K562 (cell line): ENCODE results near the gene NFE2. TPM values are rescaled to one million over a fixed set of nuclear protein-coding genes. Genes with fewer than 3 reads are reported as not detected.
A peak's percentile ranks its signal among the peaks of the same experiment; 100 is the strongest.

Experiments
- CEBPB ChIP-seq: fragments of 450-650 bp; IDR thresholded peaks from 2 replicates; pipeline ENCODE4 v1.6.1; 2016; ENCODE audit warnings: missing genetic modification characterization, missing compliant biosample characterization
- DACH1 ChIP-seq: fragments of 450-650 bp; IDR thresholded peaks from 2 replicates; pipeline ENCODE4 v1.6.1; 2018; ENCODE audit not compliant: partially characterized antibody
- FOXO4 ChIP-seq: fragments of 450-650 bp; formaldehyde crosslinking; IDR thresholded peaks from 2 replicates; pipeline ENCODE4 v1.4.0; 2020; ENCODE audit warnings: mild to moderate bottlenecking, moderate library complexity
- FOXP4 ChIP-seq: sonication (generic); formaldehyde crosslinking; IDR thresholded peaks from 2 replicates; pipeline ENCODE4 v1.8.0; 2022; ENCODE audit warnings: mild to moderate bottlenecking, missing genetic modification reagents, borderline replicate concordance
- MTA2 ChIP-seq: fragments of 450-650 bp; IDR thresholded peaks from 2 replicates; pipeline ENCODE4 v1.6.1; 2016; ENCODE audit warnings: low read depth
- MTA3 ChIP-seq: fragments of 450-650 bp; formaldehyde crosslinking; IDR thresholded peaks from 2 replicates; pipeline ENCODE4 v1.6.1; 2017; ENCODE audit warnings: mild to moderate bottlenecking, borderline replicate concordance
- NR4A1 ChIP-seq, 2 experiments: fragments of 250-450 bp in 1 of 2; fragments of 450-650 bp in 1 of 2; sonication (Bioruptor Pico) in 1 of 2; IDR thresholded peaks; 2 replicates each; pipeline versions ENCODE4 v1.4.0 to v1.6.1; 2016 to 2020; ENCODE audit warnings: mild to moderate bottlenecking in 2 of 2, missing compliant biosample characterization in 1 of 2, missing genetic modification characterization in 1 of 2, moderate library complexity in 1 of 2
- TAL1 ChIP-seq: fragments of 450-650 bp; IDR thresholded peaks from 2 replicates; pipeline ENCODE4 v1.6.1; 2016; ENCODE audit warnings: mild to moderate bottlenecking
- ZFX ChIP-seq: sonication (generic); formaldehyde crosslinking; IDR thresholded peaks from 2 replicates; pipeline ENCODE4 v1.8.0; 2022; ENCODE audit warnings: mild to moderate bottlenecking, missing genetic modification reagents, moderate library complexity
- ZNF584 ChIP-seq: fragments of 200-800 bp; sonication (Bioruptor generic); IDR thresholded peaks from 2 replicates; pipeline ENCODE4 v1.6.1; 2016; ENCODE audit warnings: low read depth, mild to moderate bottlenecking, missing genetic modification characterization, missing compliant biosample characterization
- polyA plus RNA-seq, 8 experiments: library from polyadenylated mRNA; depleted of rRNA in 4 of 8; stranded (reverse) in 5 of 8; unstranded in 3 of 8; fragments of >200 nt; fragmentation: Nextera tagmentation in 2 of 8; fragmentation: Illumina TruSeq in 1 of 8; extraction: Ambion mirVana in 2 of 8; extraction: Trizol in 1 of 8; gene quantifications; 2 replicates each; pipeline versions ENCODE4 v1.2.1 to v1.2.3, GENCODE V29; 2011 to 2014; ENCODE audit warnings: inconsistent platforms in 1 of 8, missing spikeins in 1 of 8
- total RNA-seq, 7 experiments: library from RNA; depleted of rRNA in 6 of 7; stranded (reverse); fragments of >200 nt in 6 of 7; fragmentation: Illumina TruSeq in 2 of 7; extraction: Trizol in 2 of 7; gene quantifications; 2 replicates each; pipeline versions ENCODE4 v1.2.1 to v1.2.3, GENCODE V29; 2011 to 2021; ENCODE audit warnings: low replicate concordance in 1 of 7
- TF ChIP-seq, protein P1 (sequence below): fragments of 250-450 bp; sonication (Bioruptor Pico); IDR thresholded peaks from 2 replicates; pipeline ENCODE4 v1.4.0; 2020
- TF ChIP-seq, protein P2 (sequence below): fragments of 450-650 bp; formaldehyde crosslinking; IDR thresholded peaks from 2 replicates; pipeline ENCODE4 v1.4.0; 2020; ENCODE audit warnings: mild to moderate bottlenecking, mixed read lengths

Gene NFE2
- total and polyA plus RNA-seq, 9 of the 15 experiments (the other 6 are each of a cell fraction or from before 2014, with no cell fraction given): 12.3 to 282 (median 208) TPM

- TF ChIP-seq, protein P1, sequence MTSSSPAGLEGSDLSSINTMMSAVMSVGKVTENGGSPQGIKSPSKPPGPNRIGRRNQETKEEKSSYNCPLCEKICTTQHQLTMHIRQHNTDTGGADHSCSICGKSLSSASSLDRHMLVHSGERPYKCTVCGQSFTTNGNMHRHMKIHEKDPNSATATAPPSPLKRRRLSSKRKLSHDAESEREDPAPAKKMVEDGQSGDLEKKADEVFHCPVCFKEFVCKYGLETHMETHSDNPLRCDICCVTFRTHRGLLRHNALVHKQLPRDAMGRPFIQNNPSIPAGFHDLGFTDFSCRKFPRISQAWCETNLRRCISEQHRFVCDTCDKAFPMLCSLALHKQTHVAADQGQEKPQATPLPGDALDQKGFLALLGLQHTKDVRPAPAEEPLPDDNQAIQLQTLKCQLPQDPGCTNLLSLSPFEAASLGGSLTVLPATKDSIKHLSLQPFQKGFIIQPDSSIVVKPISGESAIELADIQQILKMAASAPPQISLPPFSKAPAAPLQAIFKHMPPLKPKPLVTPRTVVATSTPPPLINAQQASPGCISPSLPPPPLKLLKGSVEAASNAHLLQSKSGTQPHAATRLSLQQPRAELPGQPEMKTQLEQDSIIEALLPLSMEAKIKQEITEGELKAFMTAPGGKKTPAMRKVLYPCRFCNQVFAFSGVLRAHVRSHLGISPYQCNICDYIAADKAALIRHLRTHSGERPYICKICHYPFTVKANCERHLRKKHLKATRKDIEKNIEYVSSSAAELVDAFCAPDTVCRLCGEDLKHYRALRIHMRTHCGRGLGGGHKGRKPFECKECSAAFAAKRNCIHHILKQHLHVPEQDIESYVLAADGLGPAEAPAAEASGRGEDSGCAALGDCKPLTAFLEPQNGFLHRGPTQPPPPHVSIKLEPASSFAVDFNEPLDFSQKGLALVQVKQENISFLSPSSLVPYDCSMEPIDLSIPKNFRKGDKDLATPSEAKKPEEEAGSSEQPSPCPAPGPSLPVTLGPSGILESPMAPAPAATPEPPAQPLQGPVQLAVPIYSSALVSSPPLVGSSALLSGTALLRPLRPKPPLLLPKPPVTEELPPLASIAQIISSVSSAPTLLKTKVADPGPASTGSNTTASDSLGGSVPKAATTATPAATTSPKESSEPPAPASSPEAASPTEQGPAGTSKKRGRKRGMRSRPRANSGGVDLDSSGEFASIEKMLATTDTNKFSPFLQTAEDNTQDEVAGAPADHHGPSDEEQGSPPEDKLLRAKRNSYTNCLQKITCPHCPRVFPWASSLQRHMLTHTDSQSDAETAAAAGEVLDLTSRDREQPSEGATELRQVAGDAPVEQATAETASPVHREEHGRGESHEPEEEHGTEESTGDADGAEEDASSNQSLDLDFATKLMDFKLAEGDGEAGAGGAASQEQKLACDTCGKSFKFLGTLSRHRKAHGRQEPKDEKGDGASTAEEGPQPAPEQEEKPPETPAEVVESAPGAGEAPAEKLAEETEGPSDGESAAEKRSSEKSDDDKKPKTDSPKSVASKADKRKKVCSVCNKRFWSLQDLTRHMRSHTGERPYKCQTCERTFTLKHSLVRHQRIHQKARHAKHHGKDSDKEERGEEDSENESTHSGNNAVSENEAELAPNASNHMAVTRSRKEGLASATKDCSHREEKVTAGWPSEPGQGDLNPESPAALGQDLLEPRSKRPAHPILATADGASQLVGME (CRISPR knock-in tag): peak; percentile 91
- TF ChIP-seq CEBPB (tag): peak; percentile 60; the same call in 1 of the 2 replicates
- TF ChIP-seq, protein P2, sequence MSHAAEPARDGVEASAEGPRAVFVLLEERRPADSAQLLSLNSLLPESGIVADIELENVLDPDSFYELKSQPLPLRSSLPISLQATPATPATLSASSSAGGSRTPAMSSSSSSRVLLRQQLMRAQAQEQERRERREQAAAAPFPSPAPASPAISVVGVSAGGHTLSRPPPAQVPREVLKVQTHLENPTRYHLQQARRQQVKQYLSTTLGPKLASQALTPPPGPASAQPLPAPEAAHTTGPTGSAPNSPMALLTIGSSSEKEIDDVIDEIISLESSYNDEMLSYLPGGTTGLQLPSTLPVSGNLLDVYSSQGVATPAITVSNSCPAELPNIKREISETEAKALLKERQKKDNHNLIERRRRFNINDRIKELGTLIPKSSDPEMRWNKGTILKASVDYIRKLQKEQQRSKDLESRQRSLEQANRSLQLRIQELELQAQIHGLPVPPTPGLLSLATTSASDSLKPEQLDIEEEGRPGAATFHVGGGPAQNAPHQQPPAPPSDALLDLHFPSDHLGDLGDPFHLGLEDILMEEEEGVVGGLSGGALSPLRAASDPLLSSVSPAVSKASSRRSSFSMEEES (CRISPR knock-in tag): 0 out of 2 replicates have a peak, but pooled peaks have one; percentile 23
- no peak for TF ChIP-seq FOXP4 (CRISPR knock-in tag)
- TF ChIP-seq NR4A1 (CRISPR knock-in tag; IDR thresholded peaks at IDR 0.05): peak; percentile 92; the same call in 1 of the 2 replicates
- no peak for TF ChIP-seq NR4A1 (tag; IDR thresholded peaks at IDR 0.05)
- no peak for TF ChIP-seq ZNF584
- peak; percentile 46; the same call in 1 of the 2 replicates for TF ChIP-seq ZFX (CRISPR knock-in tag)
- TF ChIP-seq MTA2: peak; percentile 56
- TF ChIP-seq TAL1: peak; percentile 29; the same call in 1 of the 2 replicates
- peak; percentile 49 for TF ChIP-seq DACH1
- 0 out of 2 replicates have a peak, but pooled peaks have one; percentile 48 for TF ChIP-seq FOXO4 (CRISPR knock-in tag)
- peak; percentile 69 for TF ChIP-seq MTA3
Observed at GRCh38 chr12:54294152-54294952, 6.5 kb downstream of the NFE2 start (continued).
